T-helper 9 cell (primary cell): ENCODE data around the gene SLCO2B1.

Experiments
- DNase-seq: peaks from one replicate; pipeline ENCODE4 v3.0.0-alpha.2; 2020

Gene SLCO2B1

DNA sequence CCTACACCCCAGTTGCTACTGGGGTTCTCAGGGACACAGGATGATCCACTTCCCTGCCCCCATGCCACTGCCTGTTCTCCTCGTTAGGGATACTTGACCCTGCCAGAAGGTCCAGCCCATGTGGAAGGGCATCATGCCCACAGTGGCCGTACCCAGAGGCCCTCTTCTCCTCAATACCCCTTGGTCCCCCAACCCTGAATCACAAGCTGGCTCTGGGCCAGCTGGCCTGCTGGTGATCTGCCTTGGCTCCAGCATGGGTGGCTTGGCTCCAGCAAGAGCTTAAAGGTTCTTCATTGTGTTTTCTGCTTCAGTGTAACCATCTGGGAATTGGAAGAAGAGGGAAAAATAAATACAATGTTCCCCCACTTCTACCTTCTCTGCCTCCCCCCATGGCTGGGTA, 78.6 kb downstream of the SLCO2B1 start:
- DNase-seq: no peak

DNA sequence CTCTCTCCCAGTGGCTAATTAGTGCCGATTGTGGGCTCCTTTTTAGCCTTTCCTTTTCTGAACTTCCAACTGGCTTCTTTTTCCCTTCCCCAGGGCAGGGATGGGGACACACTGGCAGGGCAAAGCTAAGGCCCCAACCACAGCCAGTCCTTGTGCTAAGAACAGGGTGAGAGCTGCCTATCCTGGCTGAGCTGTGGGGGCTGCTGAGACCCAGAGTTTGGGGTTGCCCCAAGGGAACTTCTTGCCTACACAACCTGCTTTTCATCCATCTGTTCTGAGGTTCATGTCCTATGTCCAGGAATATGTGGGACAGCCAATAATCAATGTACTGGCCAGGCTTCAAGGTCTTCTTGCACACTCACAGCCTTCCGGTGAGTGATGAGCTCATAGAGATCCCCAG, 79.7 kb downstream of the SLCO2B1 start:
- no peak for DNase-seq

DNA sequence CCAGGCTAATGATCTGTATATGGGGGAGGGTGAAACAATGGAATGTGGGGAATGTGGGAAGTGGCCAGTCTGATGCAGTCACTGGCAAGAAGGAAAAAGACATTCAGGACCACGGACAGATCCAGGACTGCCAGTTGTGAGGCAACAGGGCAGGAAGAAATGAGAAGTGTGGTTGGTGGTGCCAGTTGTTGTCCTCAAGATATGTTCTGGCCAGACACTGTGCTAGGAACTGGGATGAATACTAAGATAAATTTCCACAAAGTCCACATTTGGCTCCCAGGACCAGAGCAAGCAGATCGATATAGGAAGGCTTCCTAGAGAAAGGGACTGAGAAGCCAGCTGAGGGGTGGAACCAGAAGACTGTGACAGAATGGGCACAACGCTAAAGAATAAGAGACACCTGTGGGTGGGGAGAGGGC, 82.9 kb downstream of the SLCO2B1 start:
- DNase-seq: no peak

DNA sequence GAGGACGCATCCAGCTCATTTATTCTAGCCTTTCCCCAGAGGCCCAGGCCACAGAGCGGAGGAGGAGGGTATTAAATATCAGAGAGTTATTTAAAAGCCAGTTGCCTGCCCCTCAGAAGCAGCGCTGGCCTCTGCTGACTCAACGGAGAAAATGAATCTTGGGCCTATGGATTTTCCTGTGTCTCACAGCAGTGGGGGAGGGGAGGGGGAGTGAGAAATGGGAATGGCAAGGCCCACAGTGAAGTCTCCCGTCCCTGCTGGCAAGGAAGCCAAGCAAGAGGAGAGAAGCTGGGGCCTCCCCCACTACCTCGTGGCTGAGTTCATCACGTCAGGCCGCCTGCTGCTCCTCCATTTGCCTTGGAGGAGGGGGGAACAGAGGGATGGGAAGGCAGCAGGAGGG, 85.2 kb downstream of the SLCO2B1 start:
- DNase-seq: no peak

DNA sequence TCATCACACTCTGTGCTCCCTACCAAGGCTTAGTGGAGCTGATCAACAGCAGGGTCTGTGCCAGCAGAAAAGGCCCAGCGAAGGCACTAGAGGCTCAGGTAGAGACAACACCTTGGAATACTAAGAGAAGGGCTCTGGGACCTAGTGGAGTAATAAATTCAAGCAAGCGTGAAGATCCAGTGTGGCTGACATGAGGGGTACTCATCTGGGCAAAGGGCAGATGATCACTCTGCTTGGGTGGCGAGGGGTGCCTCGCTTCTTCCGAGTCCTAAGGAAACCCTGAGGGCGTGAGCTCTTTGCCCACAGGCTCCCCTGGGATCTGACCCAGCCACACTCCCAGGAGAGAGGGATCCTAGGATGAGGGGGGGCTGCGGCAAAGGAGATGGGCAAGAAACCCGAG, 86.1 kb downstream of the SLCO2B1 start:
- DNase-seq: no peak

DNA sequence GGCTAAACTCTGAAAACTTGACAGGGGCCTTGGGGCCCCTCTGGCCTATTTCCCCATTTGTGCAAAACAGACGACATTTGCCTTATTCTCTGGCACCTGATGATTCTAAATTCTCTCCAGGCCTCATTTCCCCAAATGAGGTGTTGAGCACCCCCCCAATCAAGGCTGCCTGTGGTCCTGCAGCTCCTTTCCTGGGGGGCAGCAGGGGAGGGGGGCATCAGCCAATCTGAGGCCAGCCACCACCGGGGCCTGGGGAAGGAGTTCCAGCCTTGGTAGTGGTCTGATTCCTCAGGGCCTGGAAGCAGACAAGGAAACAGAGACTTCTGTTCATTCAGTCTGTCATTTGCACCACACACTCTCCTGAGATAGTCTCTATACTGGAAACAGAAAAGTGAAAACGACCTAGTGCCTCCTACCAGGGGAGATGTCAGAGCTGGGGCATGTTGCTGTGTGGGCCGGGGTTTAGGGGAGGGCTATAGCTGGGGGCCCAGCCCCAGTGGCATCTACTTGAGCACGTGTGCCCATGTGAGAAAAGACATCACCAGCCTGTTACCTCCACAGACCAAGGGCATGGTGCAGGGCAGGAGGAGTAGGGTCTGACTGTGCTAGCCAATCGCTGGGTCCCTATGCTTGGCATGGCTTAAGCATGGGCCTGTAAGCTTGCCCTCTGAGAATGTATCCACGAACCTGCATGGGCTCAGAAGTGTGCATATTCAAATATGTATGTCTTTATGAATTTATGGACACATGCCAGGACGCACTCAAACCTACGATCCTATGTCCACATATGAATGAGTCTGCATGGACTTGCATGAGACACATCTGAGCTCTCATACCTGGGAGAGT, 87.9 kb downstream of the SLCO2B1 start:
- no peak for DNase-seq

DNA sequence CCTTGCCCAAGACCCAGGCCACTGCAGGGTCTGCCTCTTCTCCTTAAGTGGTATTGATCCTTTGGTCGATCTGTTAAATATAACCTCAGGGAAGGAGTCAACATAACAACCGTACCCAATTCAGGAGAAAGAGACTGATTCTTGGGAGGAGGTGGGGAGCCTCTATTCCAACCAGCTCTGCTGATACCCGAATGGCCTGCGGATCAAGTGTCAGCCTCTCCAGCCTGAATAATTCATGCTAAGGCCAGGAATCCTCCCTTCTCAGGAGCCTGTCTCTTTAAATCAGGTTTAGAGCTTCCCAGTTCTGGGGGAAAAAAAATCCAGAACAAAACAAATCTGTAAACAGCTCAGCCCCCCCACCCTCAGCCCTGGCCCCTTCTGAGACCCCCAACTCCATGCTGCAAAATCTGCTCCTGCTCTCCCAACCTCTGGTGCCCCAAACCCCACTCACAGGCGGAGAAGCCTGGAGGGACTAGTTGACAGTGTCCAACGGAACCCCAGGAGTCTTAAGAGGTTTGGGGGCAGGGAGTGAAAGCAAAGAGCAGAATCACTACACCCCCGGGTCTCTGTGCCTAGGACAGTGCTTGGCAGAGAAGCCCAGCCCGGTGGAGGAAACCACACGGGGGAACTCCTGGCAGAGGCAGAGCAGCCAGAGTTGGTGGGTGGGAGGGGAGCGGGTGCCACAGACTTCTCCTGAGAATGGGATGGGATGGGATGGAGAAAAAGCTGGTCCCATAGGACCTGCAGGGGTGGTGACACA, 88.8 kb downstream of the SLCO2B1 start:
- DNase-seq: no peak

DNA sequence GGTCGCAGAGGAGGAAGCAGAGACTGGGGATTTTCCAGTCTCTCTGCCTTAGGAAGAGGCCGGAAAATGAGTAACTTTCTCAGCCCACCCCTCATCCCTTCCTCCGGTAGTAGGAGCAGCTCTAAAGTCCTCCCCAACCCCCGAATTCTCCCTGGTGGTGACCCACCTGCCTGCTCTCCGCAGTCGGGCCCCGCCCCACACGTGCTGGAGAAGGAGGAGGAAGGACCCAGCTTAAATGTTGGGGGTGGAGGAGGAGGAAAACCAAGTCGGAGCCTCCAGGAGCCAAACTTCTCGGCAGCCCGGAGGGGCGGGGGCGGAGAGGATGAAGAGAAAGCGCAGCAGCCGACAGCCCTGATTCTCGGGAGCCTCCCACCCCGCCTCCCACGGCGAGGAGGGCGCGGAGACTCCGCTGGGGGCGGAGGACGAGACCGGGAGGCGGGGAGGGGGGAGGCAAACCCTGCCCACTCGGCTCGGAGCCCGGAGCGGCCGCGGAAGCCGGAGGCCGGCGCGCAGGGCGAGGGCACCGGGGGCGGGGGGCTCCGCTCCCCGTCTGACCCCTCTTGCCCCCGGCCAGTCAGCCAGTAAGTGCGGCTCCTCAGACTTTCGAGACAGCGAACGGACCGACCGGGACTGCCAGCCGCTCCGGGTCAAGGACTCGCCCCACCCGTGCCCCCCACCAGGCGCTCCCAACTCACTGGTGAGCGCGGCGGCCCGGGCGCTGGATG, 89.6 kb downstream of the SLCO2B1 start, which contains the start of gene TPBGL:
Gene TPBGL, plus strand, starts transcription at position 464 of the 725 bp plus-strand sequence. CDS start 276 bp downstream, outside the sequence.
- DNase-seq: no peak

DNA sequence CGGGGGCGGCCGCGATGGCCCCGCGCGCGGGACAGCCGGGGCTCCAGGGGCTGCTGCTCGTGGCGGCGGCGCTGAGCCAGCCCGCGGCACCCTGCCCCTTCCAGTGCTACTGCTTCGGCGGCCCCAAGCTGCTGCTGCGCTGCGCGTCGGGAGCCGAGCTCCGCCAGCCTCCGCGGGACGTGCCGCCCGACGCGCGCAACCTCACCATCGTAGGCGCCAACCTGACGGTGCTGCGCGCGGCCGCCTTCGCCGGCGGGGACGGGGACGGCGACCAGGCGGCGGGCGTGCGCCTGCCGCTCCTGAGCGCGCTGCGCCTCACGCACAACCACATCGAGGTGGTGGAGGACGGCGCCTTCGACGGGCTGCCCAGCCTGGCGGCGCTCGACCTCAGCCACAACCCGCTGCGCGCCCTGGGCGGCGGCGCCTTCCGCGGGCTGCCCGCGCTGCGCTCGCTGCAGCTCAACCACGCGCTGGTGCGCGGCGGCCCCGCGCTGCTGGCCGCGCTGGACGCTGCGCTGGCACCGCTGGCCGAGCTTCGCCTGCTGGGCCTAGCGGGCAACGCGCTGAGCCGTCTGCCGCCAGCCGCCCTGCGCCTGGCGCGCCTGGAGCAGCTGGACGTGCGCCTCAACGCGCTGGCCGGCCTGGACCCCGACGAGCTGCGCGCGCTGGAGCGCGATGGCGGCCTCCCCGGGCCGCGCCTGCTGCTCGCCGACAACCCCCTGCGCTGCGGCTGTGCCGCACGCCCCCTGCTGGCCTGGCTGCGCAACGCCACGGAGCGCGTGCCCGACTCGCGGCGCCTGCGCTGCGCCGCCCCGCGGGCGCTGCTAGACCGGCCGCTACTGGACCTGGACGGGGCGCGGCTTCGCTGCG, 90.4 kb downstream of the SLCO2B1 start:
- peak; percentile 80 for DNase-seq

DNA sequence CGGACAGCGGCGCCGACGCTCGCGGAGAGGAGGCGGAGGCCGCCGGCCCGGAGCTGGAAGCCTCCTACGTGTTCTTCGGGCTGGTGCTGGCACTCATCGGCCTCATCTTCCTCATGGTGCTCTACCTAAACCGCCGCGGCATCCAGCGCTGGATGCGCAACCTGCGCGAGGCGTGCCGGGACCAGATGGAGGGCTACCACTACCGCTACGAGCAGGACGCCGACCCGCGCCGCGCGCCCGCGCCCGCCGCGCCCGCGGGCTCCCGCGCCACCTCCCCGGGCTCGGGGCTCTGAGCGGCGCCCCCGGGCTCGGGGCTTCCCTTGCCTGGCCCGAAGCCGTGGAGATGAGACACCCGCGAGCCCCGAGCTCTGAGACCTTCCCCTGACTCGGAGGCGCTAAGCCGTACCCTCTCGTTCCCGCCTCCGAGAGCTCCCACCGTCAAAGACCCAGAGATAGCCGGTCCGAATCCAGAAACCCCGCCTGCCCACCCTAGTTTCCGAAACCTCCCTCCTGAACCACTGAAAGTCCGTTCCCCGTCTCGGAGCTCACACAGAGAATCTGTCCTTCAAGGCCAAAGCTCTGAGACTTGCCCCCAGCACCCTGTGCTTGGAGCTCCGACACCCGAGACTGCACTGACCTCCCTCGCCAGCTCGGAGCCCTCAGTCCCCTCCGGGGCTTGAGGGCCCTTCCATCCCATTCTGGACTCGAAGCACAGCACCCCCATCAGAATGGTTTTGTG, 91.2 kb downstream of the SLCO2B1 start:
- DNase-seq: no peak

DNA sequence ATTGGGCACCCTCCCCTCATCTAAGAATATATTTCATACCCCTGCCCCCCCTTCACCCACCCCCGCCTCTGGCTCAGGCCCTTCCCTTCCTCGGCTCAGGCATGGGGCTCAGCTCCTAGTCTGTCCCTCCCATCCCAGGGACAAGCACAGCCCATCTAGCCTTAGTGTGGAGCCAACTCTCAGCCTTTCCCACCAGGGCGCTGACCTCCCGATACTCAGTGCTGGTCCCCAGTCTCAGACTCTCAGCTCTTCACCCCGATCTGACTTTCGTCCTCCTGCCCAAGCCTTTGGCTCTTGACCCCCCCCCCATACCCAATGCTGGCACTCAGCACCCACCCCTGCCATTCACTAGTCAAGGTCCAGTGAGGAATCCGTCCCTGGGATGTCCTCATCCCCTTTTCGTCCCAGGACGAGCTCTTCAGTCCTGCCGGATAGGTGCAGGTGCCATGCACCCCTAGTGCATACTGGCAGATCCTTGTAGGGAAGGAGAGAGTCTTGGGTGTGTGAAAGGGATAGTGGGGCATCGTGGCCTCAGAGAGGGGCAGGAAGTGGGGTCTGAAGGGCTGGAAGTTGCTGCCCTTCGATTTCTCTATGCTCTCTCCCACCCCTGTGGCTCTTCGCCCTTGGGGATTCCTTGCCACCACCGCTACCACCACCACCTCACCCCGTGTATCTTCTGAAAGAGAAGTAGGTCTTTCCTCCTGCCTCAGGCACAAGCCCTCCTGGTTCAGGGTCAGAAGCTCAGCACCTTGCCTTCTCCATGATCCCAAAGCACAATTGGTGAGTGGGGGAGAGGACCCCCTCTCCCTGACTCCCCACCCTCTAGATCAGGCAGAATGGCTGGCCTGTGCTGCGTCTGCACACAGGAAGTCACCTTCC, 92.1 kb downstream of the SLCO2B1 start:
- DNase-seq: no peak

DNA sequence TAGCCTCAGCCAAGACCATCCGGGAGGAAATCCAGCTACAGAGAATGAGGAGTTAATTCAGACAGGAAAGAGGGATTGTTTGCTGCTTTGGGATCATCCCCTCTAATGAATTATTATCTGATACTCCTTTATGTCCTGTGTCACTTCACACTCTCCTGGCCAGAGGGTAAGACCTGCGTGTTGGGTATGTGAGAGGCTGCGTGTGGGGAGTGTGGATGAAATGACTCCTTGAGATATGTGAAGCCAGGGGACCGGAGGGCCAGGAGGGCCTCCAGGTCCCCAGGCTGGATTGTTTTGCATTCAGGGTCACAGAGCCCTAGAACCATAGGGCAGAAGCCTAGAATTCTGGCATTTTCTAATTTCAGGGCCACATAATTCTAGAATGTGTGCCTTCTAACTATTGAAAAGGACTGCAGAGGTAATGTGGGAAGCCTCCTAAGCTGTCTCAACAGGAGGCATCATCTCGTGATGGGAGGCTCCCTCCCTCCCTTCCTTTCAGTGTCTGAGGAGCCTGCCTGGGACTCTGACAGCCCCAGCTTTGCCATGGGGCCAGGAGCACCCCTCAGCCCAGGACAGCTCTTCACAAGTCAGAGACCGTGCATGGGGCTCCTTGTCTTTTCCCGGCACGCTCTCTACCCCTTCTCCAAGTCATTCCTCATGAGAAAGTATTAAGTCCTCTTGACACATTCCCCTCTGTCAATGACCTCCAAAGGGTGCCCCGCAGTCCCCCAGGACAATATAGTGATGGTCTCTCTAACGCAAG, 93.3 kb downstream of the SLCO2B1 start:
- DNase-seq: no peak

DNA sequence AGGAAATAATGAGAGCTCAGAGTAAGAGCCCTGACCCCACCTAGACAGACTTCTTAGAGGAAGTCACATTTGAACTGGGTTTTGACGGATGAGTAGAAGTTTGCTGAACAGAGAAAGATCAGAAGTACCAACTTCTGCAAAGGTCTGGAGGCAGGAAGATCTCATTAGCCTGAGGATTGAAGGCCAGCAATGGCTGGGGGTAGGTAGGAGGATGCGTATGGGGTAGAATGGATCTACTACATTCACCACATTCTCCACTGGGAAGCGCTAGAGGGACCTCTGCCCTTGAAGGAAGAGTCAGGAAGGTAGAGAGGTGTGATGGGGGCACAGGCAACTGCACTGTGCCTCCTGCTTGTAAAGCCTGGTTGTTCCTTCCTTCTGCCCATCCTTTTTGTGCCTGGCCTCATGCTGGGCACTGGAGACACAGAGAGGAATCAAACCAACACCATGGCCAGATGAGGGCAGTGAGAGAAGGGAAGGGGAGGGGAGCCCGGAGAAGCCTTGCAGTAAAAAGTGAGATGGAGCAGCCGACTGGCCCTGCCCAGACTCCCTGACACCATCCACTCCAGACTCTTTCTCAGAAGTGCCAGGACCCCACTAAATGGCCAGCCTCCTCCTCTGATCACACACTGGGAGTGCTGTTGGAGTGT, 94.6 kb downstream of the SLCO2B1 start:
- no peak for DNase-seq

DNA sequence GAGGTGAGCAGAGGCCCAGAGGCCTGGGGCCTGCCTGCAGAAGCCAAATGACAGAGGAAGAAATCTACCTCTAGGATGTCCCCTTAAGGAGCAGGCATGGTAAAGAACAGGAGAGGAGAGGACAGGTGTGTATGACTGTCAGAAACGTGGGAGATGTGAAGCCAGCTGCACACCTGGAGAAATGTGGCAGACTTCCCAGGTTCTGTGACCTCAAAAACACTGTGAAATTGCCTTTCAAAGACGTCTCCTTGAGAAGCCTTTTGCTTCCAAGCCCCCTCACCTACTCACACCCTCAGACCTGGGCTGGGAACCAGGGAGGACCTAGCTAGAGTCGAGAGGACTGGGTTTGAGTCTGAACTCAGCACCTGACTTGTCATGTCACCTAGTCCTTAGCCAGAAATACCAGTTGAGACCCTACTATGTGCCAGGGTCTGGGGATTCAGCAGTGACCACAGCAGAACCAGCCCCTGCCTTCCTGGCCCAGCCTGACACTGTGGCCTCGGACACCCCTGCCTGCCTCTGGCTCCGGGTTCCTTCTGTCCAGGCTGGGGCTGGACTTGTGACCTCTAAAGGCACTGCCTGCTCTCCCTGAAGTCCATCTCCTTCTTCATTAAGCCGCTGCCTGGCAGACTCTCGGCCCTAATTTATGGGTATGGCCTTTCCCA, 95.2 kb downstream of the SLCO2B1 start:
- DNase-seq: no peak

DNA sequence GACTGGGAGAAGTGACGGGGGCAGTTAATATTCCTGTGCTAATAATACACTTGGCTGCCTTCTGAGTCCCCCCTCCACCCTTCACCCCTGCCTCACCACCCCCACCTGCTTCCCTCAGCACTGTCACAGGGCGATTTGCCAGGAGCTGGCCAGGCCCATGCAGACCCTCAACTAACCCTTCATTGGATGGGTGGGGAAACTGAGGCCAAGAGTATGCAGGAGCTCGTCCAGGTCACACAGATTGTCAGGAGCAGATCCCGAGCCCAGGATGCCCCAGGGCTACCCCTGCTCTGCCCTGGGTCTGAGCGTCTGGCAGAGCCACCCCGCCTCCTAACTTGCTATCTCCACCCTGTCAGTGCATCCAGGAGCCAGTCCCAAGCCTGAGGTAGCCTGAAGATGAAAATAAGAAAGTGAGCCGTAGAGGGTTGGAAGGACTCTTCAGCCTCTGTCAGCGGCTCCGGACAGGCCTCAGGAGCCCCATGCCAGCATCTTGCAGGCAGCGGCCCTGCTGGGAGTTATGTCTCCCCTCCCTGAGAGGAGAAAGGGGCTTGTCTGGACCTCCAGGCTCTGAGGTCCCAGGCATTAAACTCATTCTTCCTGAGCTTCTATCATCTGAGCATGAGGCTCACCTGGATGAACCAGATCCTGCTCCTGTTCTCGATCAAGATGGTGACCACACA, 95.9 kb downstream of the SLCO2B1 start:
- DNase-seq: no peak

DNA sequence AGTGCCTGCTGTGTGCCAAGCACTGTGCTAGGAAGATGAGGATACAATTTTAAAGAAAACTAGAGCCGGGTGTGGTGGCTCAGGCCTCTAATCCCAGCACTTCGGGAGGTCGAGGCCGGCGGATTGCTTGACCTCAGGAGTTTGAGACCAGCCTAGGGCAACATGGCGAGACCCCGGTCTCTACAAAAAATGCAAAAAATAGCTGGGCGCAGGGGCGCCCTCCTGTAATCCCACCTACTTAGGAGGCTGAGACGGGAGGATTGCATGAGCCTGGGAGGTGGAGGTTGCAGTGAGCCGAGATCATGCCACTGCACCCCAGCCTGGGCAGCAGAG, 98.0 kb downstream of the SLCO2B1 start:
- DNase-seq: no peak

DNA sequence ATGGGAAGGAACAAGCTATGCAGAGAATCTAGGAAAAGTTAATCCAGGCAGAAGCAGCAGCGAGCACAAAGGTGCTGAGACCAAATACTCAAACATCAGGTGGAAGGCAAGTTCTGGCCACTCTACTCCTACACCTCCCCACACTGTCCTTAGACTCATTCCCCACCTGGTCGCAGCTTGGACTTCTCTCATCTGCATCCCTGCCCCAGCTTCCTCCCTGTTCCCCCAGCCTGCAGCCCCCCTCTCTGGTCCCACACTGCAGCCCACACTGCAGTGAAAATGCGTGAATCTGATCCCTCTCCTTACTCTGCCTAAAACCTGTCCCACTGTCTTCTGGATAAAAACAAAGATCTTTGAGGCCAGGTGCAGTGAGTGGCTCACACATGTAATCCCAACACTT, 98.8 kb downstream of the SLCO2B1 start:
- no peak for DNase-seq

DNA sequence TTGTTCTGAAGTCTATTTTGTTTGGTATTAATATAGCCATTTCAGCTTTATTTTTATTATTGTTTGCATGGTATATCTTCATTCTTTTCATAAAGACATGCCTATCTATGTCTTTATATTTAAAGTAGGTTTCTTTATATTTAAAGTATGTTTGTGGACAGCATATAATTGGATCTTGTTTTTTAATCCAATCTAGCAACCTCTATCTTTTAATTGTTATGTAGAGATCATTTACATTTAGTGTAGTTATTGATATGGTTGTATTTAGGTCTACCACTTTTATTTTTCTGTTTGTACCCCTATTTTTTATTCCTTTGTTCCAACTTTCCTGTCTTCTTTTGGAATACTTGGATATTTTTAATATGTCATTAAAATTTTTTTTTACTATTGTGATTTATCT, 103.4 kb downstream of the SLCO2B1 start:
- DNase-seq: no peak
